Smooth muscle cell (in vitro differentiated cells): ENCODE measurements around the gene UBTD2. TPM values are rescaled to one million over a fixed set of nuclear protein-coding genes. Genes with fewer than 3 reads are reported as not detected.

ENCODE experiments used
- DNase-seq: peaks from one replicate; lab custom pipeline; 2025; ENCODE audit not compliant: unreplicated experiment; lab: John Stamatoyannopoulos, UW
- H2AFZ ChIP-seq: fragments of 200-600 bp; sonication (generic); 2 replicates; pipeline ENCODE4 v1.6.0; 2016; ENCODE audit warnings: antibody characterized with exemption, low read depth, mild to moderate bottlenecking
- H3F3A ChIP-seq: fragments of 200-600 bp; sonication (generic); 2 replicates; pipeline ENCODE4 v1.6.0; 2017; ENCODE audit warnings: antibody characterized with exemption, low read depth
- H3K27ac ChIP-seq: fragments of 200-600 bp; sonication (generic); 2 replicates; pipeline ENCODE4 v1.5.1; 2016; ENCODE audit warnings: low read depth, mild to moderate bottlenecking
- H3K27me3 ChIP-seq: fragments of 200-600 bp; sonication (generic); 2 replicates; pipeline ENCODE4 v1.6.1; 2016; ENCODE audit warnings: low read depth, mild to moderate bottlenecking
- H3K36me3 ChIP-seq: fragments of 200-600 bp; sonication (generic); 2 replicates; pipeline ENCODE4 v1.5.1; 2016; ENCODE audit warnings: low read depth
- H3K4me1 ChIP-seq: fragments of 200-600 bp; sonication (generic); 2 replicates; pipeline ENCODE4 v1.5.1; 2016; ENCODE audit warnings: low read depth
- H3K4me2 ChIP-seq: fragments of 200-600 bp; sonication (generic); 2 replicates; pipeline ENCODE4 v1.6.0; 2016; ENCODE audit warnings: mild to moderate bottlenecking
- H3K4me3 ChIP-seq: fragments of 200-600 bp; sonication (generic); 2 replicates; pipeline ENCODE4 v1.5.1; 2016; ENCODE audit warnings: mild to moderate bottlenecking
- H3K79me2 ChIP-seq: fragments of 200-600 bp; sonication (generic); 2 replicates; pipeline ENCODE4 v1.6.0; 2016; ENCODE audit warnings: low read depth, mild to moderate bottlenecking
- H3K9ac ChIP-seq: fragments of 200-600 bp; sonication (generic); 2 replicates; pipeline ENCODE4 v1.6.0; 2016; ENCODE audit warnings: low read depth
- H3K9me3 ChIP-seq: fragments of 200-600 bp; sonication (generic); replicated peaks from 2 replicates; pipeline ENCODE4 v1.5.1; 2016; ENCODE audit warnings: low read depth
- H4K20me1 ChIP-seq: fragments of 200-600 bp; sonication (generic); 2 replicates; pipeline ENCODE4 v1.6.0; 2016; ENCODE audit warnings: low read depth
- CTCF ChIP-seq: fragments of 200-600 bp; sonication (generic); IDR thresholded peaks from 2 replicates; pipeline ENCODE4 v1.5.1; 2017; ENCODE audit warnings: borderline replicate concordance, mild to moderate bottlenecking, antibody characterized with exemption; ENCODE audit not compliant: insufficient read depth, poor library complexity, severe bottlenecking
- WGBS: methylation state at CpG from one replicate; pipeline ENCODE4 v1.1.7; 2016; ENCODE audit warnings: low lambda C conversion rate; 5-methylcytosine and 5-hydroxymethylcytosine counted together
- polyA plus RNA-seq: library from polyadenylated mRNA; unstranded; fragments of >200 nt; fragmentation: Nextera tagmentation; extraction: Ambion mirVana; gene quantifications from 2 replicates; pipeline ENCODE4 v1.2.1, GENCODE V29; 2016
- total RNA-seq: library from RNA; depleted of rRNA; stranded (reverse); fragments of >200 nt; gene quantifications from 2 replicates; pipeline ENCODE4 v1.2.3, GENCODE V29; 2014

UBTD2 gene
- total and polyA plus RNA-seq, 2 experiments from 2014 or later, result 20.8 to 38.2 TPM

DNA sequence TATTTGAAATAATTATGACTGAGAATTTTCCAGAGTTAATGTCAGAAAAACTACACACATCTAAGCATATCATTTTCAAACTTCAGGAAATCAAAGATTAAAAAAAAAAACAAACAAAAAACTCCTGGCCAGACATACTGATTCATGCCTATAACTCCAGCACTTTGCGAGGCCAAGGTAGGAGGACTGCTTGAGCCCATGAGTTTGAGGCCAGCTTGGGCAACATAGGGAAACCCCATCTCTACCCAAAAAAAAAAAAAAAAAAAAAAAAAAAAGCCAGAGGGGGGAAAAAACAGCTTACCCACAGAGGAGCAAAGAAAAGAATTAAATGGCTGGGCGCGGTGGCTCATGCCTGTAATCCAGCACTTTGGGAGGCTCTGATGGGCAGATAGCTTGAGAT, 67.2 kb downstream of the UBTD2 start:
- Histone ChIP-seq H3K4me3 (no peak overlapping the region), H2AFZ (no peak overlapping the region), H3K4me1 (no peaks in the 10 kb centered on the region), H3K79me2 (peaks cover 44% of the 10 kb centered on the region), H3K4me2 (no peak overlapping the region), H3K27ac (no peak overlapping the region), H3K27me3 (no peaks in the 10 kb centered on the region), H3K36me3 (peaks cover 5% of the 10 kb centered on the region), H3K9ac (no peak overlapping the region), H3F3A (no peaks in the 10 kb centered on the region), H4K20me1 (peaks cover 72% of the 10 kb centered on the region), H3K9me3 (no peaks in the 10 kb centered on the region)
- WGBS, result 86% methylated on average over 3 of the region's 3 CpGs
- DNase-seq, result no peak
- no peak for TF ChIP-seq CTCF

DNA sequence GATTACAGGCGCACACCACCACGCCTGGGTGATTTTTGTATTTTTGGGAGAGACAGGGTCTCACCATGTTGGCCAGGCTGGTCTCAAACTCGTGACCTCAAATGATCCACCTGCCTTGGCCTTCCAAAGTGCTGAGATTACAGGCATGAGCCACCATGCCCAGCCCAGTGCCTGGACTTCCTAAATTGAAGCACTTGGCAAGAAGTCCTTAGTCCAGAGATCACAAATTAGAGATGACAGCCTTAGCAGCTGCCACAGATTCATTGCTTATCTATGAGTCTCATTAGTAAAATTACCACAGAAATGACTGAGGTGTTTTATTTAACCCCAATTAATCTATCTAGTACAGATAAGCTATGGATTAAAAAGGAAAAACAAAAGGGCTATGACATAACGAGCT, 70.4 kb downstream of the UBTD2 start:
- Histone ChIP-seq H3K79me2 (peaks cover 31% of the 10 kb centered on the region), H3K27me3 (no peaks in the 10 kb centered on the region), H3K27ac (no peak overlapping the region), H3K4me1 (no peaks in the 10 kb centered on the region), H3F3A (peaks cover 2% of the 10 kb centered on the region), H3K4me3 (no peak overlapping the region), H3K9me3 (no peaks in the 10 kb centered on the region), H4K20me1 (peaks cover 70% of the 10 kb centered on the region), H3K36me3 (peaks cover 5% of the 10 kb centered on the region), H2AFZ (no peak overlapping the region), H3K9ac (no peak overlapping the region), H3K4me2 (no peak overlapping the region)
- WGBS, result over 99% methylated on average over 4 of the region's 4 CpGs
- TF ChIP-seq CTCF, result no peak
- DNase-seq, result no peak

GRCh38 chr5:172211676-172212075, 71.9 kb downstream of the UBTD2 start:
- Histone ChIP-seq H3K4me1 (no peaks in the 10 kb centered on the region), H3K27me3 (no peaks in the 10 kb centered on the region), H3K9ac (no peak overlapping the region), H3K36me3 (peaks cover 5% of the 10 kb centered on the region), H3K9me3 (no peaks in the 10 kb centered on the region), H3K4me2 (no peak overlapping the region), H3F3A (peaks cover 7% of the 10 kb centered on the region), H3K4me3 (no peak overlapping the region), H4K20me1 (peaks cover 74% of the 10 kb centered on the region), H2AFZ (no peak overlapping the region), H3K27ac (no peak overlapping the region), H3K79me2 (peaks cover 18% of the 10 kb centered on the region)
- no peak for TF ChIP-seq CTCF
- WGBS, result 98% methylated on average over 8 of the region's 8 CpGs
- DNase-seq, result no peak

DNA sequence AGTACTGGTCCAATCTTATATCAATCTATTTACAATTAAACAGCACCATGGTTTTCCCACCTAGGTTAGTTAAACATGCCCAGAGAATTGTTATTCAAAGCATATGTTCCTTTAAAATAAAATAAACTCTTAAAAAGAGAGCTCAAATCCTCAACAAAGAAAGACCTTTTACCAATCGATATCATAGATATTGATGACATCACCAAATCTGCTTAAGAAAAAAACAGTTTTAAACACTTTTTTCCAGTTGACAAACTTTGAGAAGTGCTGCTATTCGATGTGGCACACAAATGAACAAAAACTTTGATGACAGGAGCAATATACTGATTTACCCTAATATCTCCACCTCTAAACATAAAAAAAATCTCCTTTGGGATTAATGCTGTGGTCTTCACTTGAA, 73.8 kb downstream of the UBTD2 start:
- Histone ChIP-seq H3K4me2 (no peak overlapping the region), H4K20me1 (peaks cover 55% of the 10 kb centered on the region), H2AFZ (no peak overlapping the region), H3K9me3 (no peaks in the 10 kb centered on the region), H3K36me3 (peaks cover 5% of the 10 kb centered on the region), H3K27ac (no peak overlapping the region), H3F3A (peaks cover 7% of the 10 kb centered on the region), H3K79me2 (peaks cover 10% of the 10 kb centered on the region), H3K27me3 (no peaks in the 10 kb centered on the region), H3K9ac (no peak overlapping the region), H3K4me3 (no peak overlapping the region), H3K4me1 (no peaks in the 10 kb centered on the region)
- WGBS, result 99% methylated on average over 2 of the region's 2 CpGs
- no peak for DNase-seq
- TF ChIP-seq CTCF, result no peak
